Keratinocyte (primary cell): ENCODE data around the gene ANGEL1.

Source experiments
- EZH2 ChIP-seq: IDR thresholded peaks from one replicate; pipeline ENCODE4 v1.6.1; 2012; ENCODE audit warnings: inconsistent platforms, mild to moderate bottlenecking, low read length, moderate library complexity
- TF ChIP-seq, protein P1 (sequence below), 3 experiments: IDR thresholded peaks in 1 of 3; conservative IDR thresholded peaks in 1 of 3; optimal IDR thresholded peaks in 1 of 3; 2 replicates in 2 of 3; 3 replicates in 1 of 3; pipeline versions ENCODE3 to v1.5.1; 2011; ENCODE audit warnings: low read length in 3 of 3, mild to moderate bottlenecking in 3 of 3, moderate library complexity in 2 of 3, control low read depth in 1 of 3, inconsistent platforms in 1 of 3; ENCODE audit not compliant: insufficient read depth in 2 of 3; ENCODE audit errors: extremely low read depth in 1 of 3

DNA sequence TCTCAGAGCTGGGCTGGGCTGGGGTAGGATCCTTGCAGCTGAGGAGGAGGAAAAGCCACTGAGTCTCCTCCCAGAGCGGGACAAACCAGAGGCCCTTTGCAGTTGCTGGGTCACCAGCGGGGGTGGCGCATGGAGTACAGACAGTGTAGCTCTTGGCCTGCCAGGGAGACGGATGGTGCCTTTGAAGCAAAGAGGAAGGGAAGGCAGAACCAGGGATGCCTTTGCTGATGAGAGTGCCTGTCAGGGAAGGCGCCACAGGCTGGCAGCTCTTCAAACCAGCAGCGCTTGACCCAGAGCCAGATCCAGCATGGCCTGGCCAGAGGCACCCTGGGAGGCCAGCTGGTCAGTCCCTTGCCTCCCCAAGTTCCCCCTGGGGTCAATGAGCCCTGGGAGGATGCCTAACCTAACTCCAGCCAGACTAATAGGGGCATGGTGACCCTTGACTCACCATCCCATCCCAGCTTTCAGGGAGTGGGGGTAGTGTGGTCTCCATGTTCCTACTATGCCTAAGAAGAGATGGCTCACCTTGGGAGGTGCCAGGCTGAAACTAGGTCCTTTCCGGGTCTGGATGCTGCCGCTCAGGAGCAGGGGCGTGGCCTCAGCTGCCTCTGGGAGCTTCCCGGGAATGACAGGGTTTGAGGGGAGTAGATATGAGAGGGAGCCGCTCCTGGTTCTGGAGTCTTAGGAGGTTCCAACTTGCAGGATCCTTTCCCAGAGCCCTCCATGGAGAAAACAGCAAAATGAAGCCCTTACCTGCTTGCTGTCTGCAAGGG lies 31.6 kb downstream of the ANGEL1 start:
- TF ChIP-seq, protein P1, sequence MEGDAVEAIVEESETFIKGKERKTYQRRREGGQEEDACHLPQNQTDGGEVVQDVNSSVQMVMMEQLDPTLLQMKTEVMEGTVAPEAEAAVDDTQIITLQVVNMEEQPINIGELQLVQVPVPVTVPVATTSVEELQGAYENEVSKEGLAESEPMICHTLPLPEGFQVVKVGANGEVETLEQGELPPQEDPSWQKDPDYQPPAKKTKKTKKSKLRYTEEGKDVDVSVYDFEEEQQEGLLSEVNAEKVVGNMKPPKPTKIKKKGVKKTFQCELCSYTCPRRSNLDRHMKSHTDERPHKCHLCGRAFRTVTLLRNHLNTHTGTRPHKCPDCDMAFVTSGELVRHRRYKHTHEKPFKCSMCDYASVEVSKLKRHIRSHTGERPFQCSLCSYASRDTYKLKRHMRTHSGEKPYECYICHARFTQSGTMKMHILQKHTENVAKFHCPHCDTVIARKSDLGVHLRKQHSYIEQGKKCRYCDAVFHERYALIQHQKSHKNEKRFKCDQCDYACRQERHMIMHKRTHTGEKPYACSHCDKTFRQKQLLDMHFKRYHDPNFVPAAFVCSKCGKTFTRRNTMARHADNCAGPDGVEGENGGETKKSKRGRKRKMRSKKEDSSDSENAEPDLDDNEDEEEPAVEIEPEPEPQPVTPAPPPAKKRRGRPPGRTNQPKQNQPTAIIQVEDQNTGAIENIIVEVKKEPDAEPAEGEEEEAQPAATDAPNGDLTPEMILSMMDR (optimal IDR thresholded peaks at IDR 0.05 in 1 of 3, IDR thresholded peaks at IDR 0.05 in 1 of 3, conservative IDR thresholded peaks at IDR 0.05 in 1 of 3; ENCODE audit: extremely low read depth in 1 of 3, insufficient read depth in 2 of 3, low read length in 3 of 3), result no peak
- no peak for TF ChIP-seq EZH2
